Measurements from ENCODE around the gene GNAO1. TPM values are rescaled to one million over a fixed set of nuclear protein-coding genes. Genes with fewer than 3 reads are reported as not detected.

The GNAO1 gene
- total and polyA plus RNA-seq, 2 of the 13 experiments (the other 11 are each of a cell fraction or from before 2014, with no cell fraction given) = not detected

- TF ChIP-seq ZSCAN31 (CRISPR knock-in tag; IDR thresholded peaks at IDR 0.05; ENCODE audit: low read depth) = no peak
- 0 out of 2 replicates have a peak, but pooled peaks have one; percentile 15 for TF ChIP-seq FOXK2 (IDR thresholded peaks at IDR 0.05)
- TF ChIP-seq ZBTB10 (CRISPR knock-in tag; IDR thresholded peaks at IDR 0.05; ENCODE audit: borderline replicate concordance) = 0 out of 2 replicates have a peak, but pooled peaks have one; percentile 29
- TF ChIP-seq ZNF510 (CRISPR knock-in tag; IDR thresholded peaks at IDR 0.05; ENCODE audit: low read depth) = no peak
- TF ChIP-seq ZNF550 (CRISPR knock-in tag; IDR thresholded peaks at IDR 0.05; ENCODE audit: borderline replicate concordance) = no peak
- TF ChIP-seq POGZ (CRISPR knock-in tag; IDR thresholded peaks at IDR 0.05) = no peak
- TF ChIP-seq, protein P1, sequence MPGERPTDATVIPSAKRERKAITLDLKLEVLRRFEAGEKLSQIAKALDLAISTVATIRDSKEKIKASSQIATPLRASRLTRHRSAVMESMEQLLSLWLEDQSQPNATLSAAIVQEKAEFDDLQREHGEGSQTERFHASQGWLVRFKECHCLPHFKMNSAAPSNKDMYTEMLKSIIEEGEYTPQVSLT (CRISPR knock-in tag; IDR thresholded peaks at IDR 0.05; ENCODE audit: borderline replicate concordance, low read depth) = no peak
- TF ChIP-seq ZNF282 (IDR thresholded peaks at IDR 0.05; ENCODE audit: partially characterized antibody) = no peak
- TF ChIP-seq ZNF570 (CRISPR knock-in tag; IDR thresholded peaks at IDR 0.05; ENCODE audit: borderline replicate concordance) = no peak
- TF ChIP-seq SOX6 (IDR thresholded peaks at IDR 0.05) = no peak
- TF ChIP-seq SOX6 (CRISPR knock-in tag; IDR thresholded peaks at IDR 0.05) = peak; percentile 39; the same call in 1 of the 2 replicates
- TF ChIP-seq NR3C1 (CRISPR knock-in tag; IDR thresholded peaks at IDR 0.05) = no peak
- TF ChIP-seq, protein P2, sequence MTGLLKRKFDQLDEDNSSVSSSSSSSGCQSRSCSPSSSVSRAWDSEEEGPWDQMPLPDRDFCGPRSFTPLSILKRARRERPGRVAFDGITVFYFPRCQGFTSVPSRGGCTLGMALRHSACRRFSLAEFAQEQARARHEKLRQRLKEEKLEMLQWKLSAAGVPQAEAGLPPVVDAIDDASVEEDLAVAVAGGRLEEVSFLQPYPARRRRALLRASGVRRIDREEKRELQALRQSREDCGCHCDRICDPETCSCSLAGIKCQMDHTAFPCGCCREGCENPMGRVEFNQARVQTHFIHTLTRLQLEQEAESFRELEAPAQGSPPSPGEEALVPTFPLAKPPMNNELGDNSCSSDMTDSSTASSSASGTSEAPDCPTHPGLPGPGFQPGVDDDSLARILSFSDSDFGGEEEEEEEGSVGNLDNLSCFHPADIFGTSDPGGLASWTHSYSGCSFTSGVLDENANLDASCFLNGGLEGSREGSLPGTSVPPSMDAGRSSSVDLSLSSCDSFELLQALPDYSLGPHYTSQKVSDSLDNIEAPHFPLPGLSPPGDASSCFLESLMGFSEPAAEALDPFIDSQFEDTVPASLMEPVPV (CRISPR knock-in tag; IDR thresholded peaks at IDR 0.05) = 0 out of 2 replicates have a peak, but pooled peaks have one; percentile 15
- peak; percentile 66; the same call in 1 of the 2 replicates for TF ChIP-seq ZFP41 (CRISPR knock-in tag; IDR thresholded peaks at IDR 0.05; ENCODE audit: borderline replicate concordance)
- TF ChIP-seq, protein P3, sequence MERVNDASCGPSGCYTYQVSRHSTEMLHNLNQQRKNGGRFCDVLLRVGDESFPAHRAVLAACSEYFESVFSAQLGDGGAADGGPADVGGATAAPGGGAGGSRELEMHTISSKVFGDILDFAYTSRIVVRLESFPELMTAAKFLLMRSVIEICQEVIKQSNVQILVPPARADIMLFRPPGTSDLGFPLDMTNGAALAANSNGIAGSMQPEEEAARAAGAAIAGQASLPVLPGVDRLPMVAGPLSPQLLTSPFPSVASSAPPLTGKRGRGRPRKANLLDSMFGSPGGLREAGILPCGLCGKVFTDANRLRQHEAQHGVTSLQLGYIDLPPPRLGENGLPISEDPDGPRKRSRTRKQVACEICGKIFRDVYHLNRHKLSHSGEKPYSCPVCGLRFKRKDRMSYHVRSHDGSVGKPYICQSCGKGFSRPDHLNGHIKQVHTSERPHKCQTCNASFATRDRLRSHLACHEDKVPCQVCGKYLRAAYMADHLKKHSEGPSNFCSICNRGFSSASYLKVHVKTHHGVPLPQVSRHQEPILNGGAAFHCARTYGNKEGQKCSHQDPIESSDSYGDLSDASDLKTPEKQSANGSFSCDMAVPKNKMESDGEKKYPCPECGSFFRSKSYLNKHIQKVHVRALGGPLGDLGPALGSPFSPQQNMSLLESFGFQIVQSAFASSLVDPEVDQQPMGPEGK (CRISPR knock-in tag; IDR thresholded peaks at IDR 0.05) = peak; percentile 100
- no peak for TF ChIP-seq FIP1L1 (IDR thresholded peaks at IDR 0.05; ENCODE audit: borderline replicate concordance, insufficient read depth, low read depth, low read length)
- TF ChIP-seq MTERF4 (CRISPR knock-in tag; IDR thresholded peaks at IDR 0.05) = no peak
- TF ChIP-seq, protein P4, sequence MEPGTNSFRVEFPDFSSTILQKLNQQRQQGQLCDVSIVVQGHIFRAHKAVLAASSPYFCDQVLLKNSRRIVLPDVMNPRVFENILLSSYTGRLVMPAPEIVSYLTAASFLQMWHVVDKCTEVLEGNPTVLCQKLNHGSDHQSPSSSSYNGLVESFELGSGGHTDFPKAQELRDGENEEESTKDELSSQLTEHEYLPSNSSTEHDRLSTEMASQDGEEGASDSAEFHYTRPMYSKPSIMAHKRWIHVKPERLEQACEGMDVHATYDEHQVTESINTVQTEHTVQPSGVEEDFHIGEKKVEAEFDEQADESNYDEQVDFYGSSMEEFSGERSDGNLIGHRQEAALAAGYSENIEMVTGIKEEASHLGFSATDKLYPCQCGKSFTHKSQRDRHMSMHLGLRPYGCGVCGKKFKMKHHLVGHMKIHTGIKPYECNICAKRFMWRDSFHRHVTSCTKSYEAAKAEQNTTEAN (CRISPR knock-in tag; conservative IDR thresholded peaks at IDR 0.05) = no peak
- no peak for TF ChIP-seq NCOA1 (CRISPR knock-in tag; IDR thresholded peaks at IDR 0.05)
Observed at GRCh38 chr16:56263711-56264608, 72.7 kb downstream of the GNAO1 start (continued).

Measured in HepG2 (cell line).